Gastrocnemius medialis (tissue), 4 donors: Measurements from ENCODE around the gene ANTXR2. TPM values are rescaled to one million over a fixed set of nuclear protein-coding genes. Genes with fewer than 3 reads are reported as not detected.

Experiments used
- ATAC-seq, 2 donors: fragments of 150-250 bp; one replicate each; pipeline ENCODE4 v1.9.1; 2016
- DNase-seq, 2 donors: peaks; one replicate each; pipeline ENCODE4 v3.0.0-alpha.2; 2019
- H3K27ac ChIP-seq, 4 donors: fragments of 200-600 bp; sonication (generic); 1 replicate in 1 of 4; 2 replicates in 3 of 4; pipeline ENCODE4 v1.5.1; 2016 to 2018; ENCODE audit warnings: mild to moderate bottlenecking in 2 of 4, moderate library complexity in 1 of 4
- H3K27me3 ChIP-seq, 3 donors: fragments of 200-600 bp; sonication (generic) in 2 of 3; 1 replicate in 1 of 3; 2 replicates in 2 of 3; pipeline versions ENCODE4 v1.5.1 to v1.6.0; 2016 to 2019; ENCODE audit warnings: mild to moderate bottlenecking in 1 of 3, moderate library complexity in 1 of 3
- H3K36me3 ChIP-seq, 2 donors: fragments of 200-600 bp; sonication (generic) in 1 of 2; one replicate each; pipeline ENCODE4 v1.5.1; 2017 to 2018
- H3K4me1 ChIP-seq, 2 donors: fragments of 200-600 bp; sonication (generic) in 1 of 2; one replicate each; pipeline ENCODE4 v1.5.1; 2016 to 2017; ENCODE audit warnings: mild to moderate bottlenecking in 2 of 2
- H3K4me3 ChIP-seq, 4 donors: fragments of 200-600 bp; sonication (generic) in 3 of 4; 1 replicate in 1 of 4; 2 replicates in 3 of 4; pipeline ENCODE4 v1.5.1; 2016 to 2019; ENCODE audit warnings: mild to moderate bottlenecking in 2 of 4
- H3K9me3 ChIP-seq, 3 donors: fragments of 200-600 bp; sonication (generic) in 2 of 3; 1 replicate in 1 of 3; 2 replicates in 2 of 3; pipeline ENCODE4 v1.5.1; 2016 to 2019
- CTCF ChIP-seq, 5 experiments: fragments of 450-650 bp in 3 of 5; fragments of 200-600 bp in 2 of 5; sonication (generic) in 2 of 5; IDR thresholded peaks in 4 of 5; conservative IDR thresholded peaks in 1 of 5; 1 replicate in 4 of 5; 2 replicates in 1 of 5; pipeline ENCODE4 v1.5.1; 2016 to 2019; ENCODE audit warnings: antibody characterized with exemption in 5 of 5, mild to moderate bottlenecking in 3 of 5, moderate library complexity in 3 of 5
- POLR2A ChIP-seq, 2 donors: fragments of 450-650 bp; IDR thresholded peaks; one replicate each; pipeline ENCODE4 v1.6.1; 2017; ENCODE audit warnings: antibody characterized with exemption in 2 of 2, mild to moderate bottlenecking in 2 of 2, moderate library complexity in 2 of 2
- in situ Hi-C, 4 donors: fragments of 200-750 bp; cut with MboI; loops; one replicate each; pipeline versions ENCODE4 v1.15.0 to v1.8.0; 2017; ENCODE audit warnings: low sequenced_read_pairs in 4 of 4
- intact Hi-C: fragments of 100-400 bp; cut with DNase I; formaldehyde crosslinking; loops from one replicate; pipeline ENCODE4 v1.15.1; 2023; ENCODE audit warnings: low total_unique reads
- total RNA-seq, 4 donors: library from RNA; depleted of rRNA; stranded (reverse); fragments of >200 nt; gene quantifications; one replicate each; pipeline versions ENCODE4 v1.1.0 to v1.2.3, GENCODE V29; 2016

ANTXR2 gene
- total RNA-seq, 4 donors from 2014 or later, result 14.5 to 41.0 (median 23.1) TPM

GRCh38 chr4:80093563-80093962 is 20.5 kb upstream of the ANTXR2 start:
- Histone ChIP-seq H3K27me3 (no peaks in the 10 kb centered on the region), H3K36me3 (no peaks in the 10 kb centered on the region), H3K9me3 (no peaks in the 10 kb centered on the region), H3K4me1 (no peaks in the 10 kb centered on the region), H3K27ac (no peak overlapping the region), H3K4me3 (no peak overlapping the region)
- ATAC-seq, result no peak
- DNase-seq, result no peak
- TF ChIP-seq POLR2A (IDR thresholded peaks at IDR 0.05) (no peak), CTCF (IDR thresholded peaks at IDR 0.05 in 4 of 5, conservative IDR thresholded peaks at IDR 0.05 in 1 of 5) (no peak)
- intact Hi-C loops (no loop called here), in situ Hi-C loops (no loop called here)

GRCh38 chr4:80092847-80093246 is 19.8 kb upstream of the ANTXR2 start:
- in situ Hi-C loops (no loop called here), intact Hi-C loops (no loop called here)
- Histone ChIP-seq H3K4me3 (no peak overlapping the region), H3K27ac (no peak overlapping the region), H3K36me3 (no peaks in the 10 kb centered on the region), H3K9me3 (no peaks in the 10 kb centered on the region), H3K4me1 (no peaks in the 10 kb centered on the region), H3K27me3 (no peaks in the 10 kb centered on the region)
- TF ChIP-seq CTCF (IDR thresholded peaks at IDR 0.05 in 4 of 5, conservative IDR thresholded peaks at IDR 0.05 in 1 of 5), result no peak
- no peak for TF ChIP-seq POLR2A (IDR thresholded peaks at IDR 0.05)
- no peak for ATAC-seq
- DNase-seq, result no peak

GRCh38 chr4:80092088-80092487 is 19.1 kb upstream of the ANTXR2 start:
- in situ Hi-C loops, result no loop called here
- no peak for DNase-seq
- Histone ChIP-seq H3K4me1 (no peaks in the 10 kb centered on the region), H3K27ac (no peak overlapping the region), H3K36me3 (no peaks in the 10 kb centered on the region), H3K27me3 (no peaks in the 10 kb centered on the region), H3K4me3 (no peak overlapping the region), H3K9me3 (no peaks in the 10 kb centered on the region)
- no peak for ATAC-seq
- TF ChIP-seq POLR2A (IDR thresholded peaks at IDR 0.05), result no peak
- TF ChIP-seq CTCF (IDR thresholded peaks at IDR 0.05 in 4 of 5, conservative IDR thresholded peaks at IDR 0.05 in 1 of 5), result no peak
- intact Hi-C loops, result no loop called here

GRCh38 chr4:80091688-80092087 is 18.7 kb upstream of the ANTXR2 start:
- Histone ChIP-seq H3K36me3 (no peaks in the 10 kb centered on the region), H3K4me3 (no peak overlapping the region), H3K27me3 (no peaks in the 10 kb centered on the region), H3K9me3 (no peaks in the 10 kb centered on the region), H3K27ac (no peak overlapping the region), H3K4me1 (no peaks in the 10 kb centered on the region)
- intact Hi-C loops (no loop called here), in situ Hi-C loops (no loop called here)
- TF ChIP-seq POLR2A (IDR thresholded peaks at IDR 0.05) (no peak), CTCF (IDR thresholded peaks at IDR 0.05 in 4 of 5, conservative IDR thresholded peaks at IDR 0.05 in 1 of 5) (no peak)
- ATAC-seq (no peak), DNase-seq (no peak)

- no peak overlapping the region for H3K4me3 ChIP-seq
- no peaks in the 10 kb centered on the region for H3K36me3 ChIP-seq
- H3K9me3 ChIP-seq, result no peaks in the 10 kb centered on the region
- in situ Hi-C loops (no loop called here), intact Hi-C loops (no loop called here)
- no peak for TF ChIP-seq POLR2A (IDR thresholded peaks at IDR 0.05)
- no peak for TF ChIP-seq CTCF (IDR thresholded peaks at IDR 0.05 in 4 of 5, conservative IDR thresholded peaks at IDR 0.05 in 1 of 5)
- no peaks in the 10 kb centered on the region for H3K4me1 ChIP-seq
- DNase-seq, result no peak
- no peak for ATAC-seq
- no peaks in the 10 kb centered on the region for H3K27me3 ChIP-seq
- H3K27ac ChIP-seq, result no peak overlapping the region
Measured at GRCh38 chr4:80091184-80091583, 18.2 kb upstream of the ANTXR2 start.
